A673 (cell line): ENCODE results near the gene PSMG3. TPM values are rescaled to one million over a fixed set of nuclear protein-coding genes. Genes with fewer than 3 reads are reported as not detected.

ENCODE experiments used
- BruUV-seq: library from RNA; stranded (reverse); fragments of 400-500 nt; replicated peaks from 2 replicates; lab custom pipeline; 2021; lab: Mats Ljungman, UMichigan
- CTCF ChIA-PET: fragments of 300-600 bp; sonication (Branson Sonifier 250); formaldehyde crosslinking; loops from one replicate; lab custom pipeline; 2022; ENCODE audit warnings: antibody characterized with exemption; lab: Charles Lee
- POLR2A ChIA-PET: fragments of 300-600 bp; sonication (Branson Sonifier 250); formaldehyde crosslinking; loops from one replicate; lab custom pipeline; 2022; ENCODE audit warnings: antibody characterized with exemption; ENCODE audit not compliant: low non-redundant PET; lab: Charles Lee
- DNase-seq: peaks from one replicate; pipeline ENCODE4 v3.0.0-alpha.2; 2015; ENCODE audit warnings: low spot score
- H3K27ac ChIP-seq: fragments of 200-600 bp; sonication (generic); 2 replicates; pipeline ENCODE4 v1.5.1; 2016; ENCODE audit warnings: mixed run types, low read depth, mild to moderate bottlenecking, mixed read lengths, antibody characterized with exemption, low read length; ENCODE audit not compliant: poor library complexity, severe bottlenecking
- H3K27me3 ChIP-seq: fragments of 200-600 bp; sonication (generic); replicated peaks from 2 replicates; pipeline ENCODE4 v1.6.1; 2017; ENCODE audit warnings: mixed run types, low read depth, mild to moderate bottlenecking, mixed read lengths, antibody characterized with exemption, low read length; ENCODE audit not compliant: insufficient read depth, poor library complexity
- H3K36me3 ChIP-seq: fragments of 200-600 bp; sonication (generic); 2 replicates; pipeline ENCODE4 v1.6.1; 2016; ENCODE audit warnings: mixed run types, mild to moderate bottlenecking, mixed read lengths, antibody characterized with exemption, low read length; ENCODE audit not compliant: insufficient read depth, poor library complexity, severe bottlenecking
- H3K4me1 ChIP-seq: fragments of 200-600 bp; sonication (generic); 2 replicates; pipeline ENCODE4 v1.6.1; 2017; ENCODE audit warnings: mixed run types, mild to moderate bottlenecking, mixed read lengths, antibody characterized with exemption, low read length; ENCODE audit not compliant: insufficient read depth, poor library complexity, severe bottlenecking
- H3K4me3 ChIP-seq: fragments of 200-600 bp; sonication (generic); 2 replicates; pipeline ENCODE4 v1.5.1; 2016; ENCODE audit warnings: low read depth, mixed run types, mild to moderate bottlenecking, mixed read lengths, low read length; ENCODE audit not compliant: poor library complexity, severe bottlenecking
- H3K9me3 ChIP-seq: fragments of 200-600 bp; sonication (generic); 2 replicates; pipeline ENCODE4 v1.6.1; 2016; ENCODE audit warnings: mixed run types, low read depth, mild to moderate bottlenecking, mixed read lengths, antibody characterized with exemption, low read length; ENCODE audit not compliant: poor library complexity, severe bottlenecking
- CTCF ChIP-seq: fragments of 300-800, 200-600 bp; sonication (generic); conservative IDR thresholded peaks from 2 replicates; pipeline ENCODE4 v1.5.1; 2017; ENCODE audit warnings: low read depth, mild to moderate bottlenecking, antibody characterized with exemption, low read length, moderate library complexity, mixed read lengths
- EZH2 ChIP-seq: fragments of 200-600 bp; sonication (generic); IDR thresholded peaks from 2 replicates; pipeline ENCODE4 v1.6.1; 2017; ENCODE audit warnings: borderline replicate concordance, low read depth, mild to moderate bottlenecking, mixed read lengths, antibody characterized with exemption, low read length; ENCODE audit not compliant: poor library complexity, severe bottlenecking
- intact Hi-C: fragments of 100-400 bp; cut with micrococcal nuclease; formaldehyde crosslinking; loops from one replicate; pipeline ENCODE4 v1.10.0; 2022; ENCODE audit not compliant: unreplicated experiment
- total RNA-seq: library from RNA; stranded (reverse); gene quantifications from 2 replicates; pipeline ENCODE4 v1.2.3, GENCODE V29; 2021

The PSMG3 gene
- total RNA-seq, 1 experiment from 2014 or later: 54.9 TPM

GRCh38 chr7:1603346-1604225 is 33.8 kb upstream of the PSMG3 start:
- H3K4me3 ChIP-seq: no peak overlapping the region
- H3K36me3 ChIP-seq: no peaks in the 10 kb centered on the region
- H3K4me1 ChIP-seq: no peaks in the 10 kb centered on the region
- CTCF ChIA-PET: no interaction called here
- BruUV-seq: no TSS peak
- no peak for DNase-seq
- POLR2A ChIA-PET: no interaction called here
- H3K27ac ChIP-seq: no peak overlapping the region
- TF ChIP-seq EZH2 (no peak), CTCF (no peak)
- intact Hi-C loops: no loop called here
- H3K27me3 ChIP-seq: no peaks in the 10 kb centered on the region
- H3K9me3 ChIP-seq: no peaks in the 10 kb centered on the region

GRCh38 chr7:1602386-1602785 is 32.6 kb upstream of the PSMG3 start:
- Histone ChIP-seq H3K27me3 (no peaks in the 10 kb centered on the region), H3K36me3 (no peaks in the 10 kb centered on the region), H3K4me3 (no peak overlapping the region), H3K9me3 (no peaks in the 10 kb centered on the region), H3K4me1 (no peaks in the 10 kb centered on the region), H3K27ac (no peak overlapping the region)
- intact Hi-C loops: no loop called here
- TF ChIP-seq CTCF (no peak), EZH2 (no peak)
- ChIA-PET CTCF (no interaction called here), POLR2A (no interaction called here)
- no peak for DNase-seq
- BruUV-seq: no TSS peak

- no TSS peak for BruUV-seq
- POLR2A ChIA-PET: no interaction called here
- CTCF ChIA-PET: no interaction called here
- H3K27ac ChIP-seq: no peak overlapping the region
- H3K4me1 ChIP-seq: no peaks in the 10 kb centered on the region
- H3K36me3 ChIP-seq: no peaks in the 10 kb centered on the region
- no peak overlapping the region for H3K4me3 ChIP-seq
- no peak for DNase-seq
- H3K27me3 ChIP-seq: no peaks in the 10 kb centered on the region
- TF ChIP-seq EZH2 (no peak), CTCF (no peak)
- intact Hi-C loops: no loop called here
- H3K9me3 ChIP-seq: no peaks in the 10 kb centered on the region
These were observed 32.1 kb upstream of the PSMG3 start for GRCh38 chr7:1601956-1602355.
